Fibroblast of lung (primary cell): Measurements from ENCODE around the gene TSNAX. TPM values are rescaled to one million over a fixed set of nuclear protein-coding genes. Genes with fewer than 3 reads are reported as not detected.

Experiments used
- DNase-seq, 2 donors: peaks; one replicate each; pipeline versions ENCODE4 v3.0.0 to v3.0.0-alpha.2; 2010; ENCODE audit warnings: low read depth in 2 of 2
- H2AFZ ChIP-seq: 2 replicates; pipeline ENCODE4 v1.5.1; 2012; ENCODE audit warnings: low read length, control low read depth, inconsistent platforms
- H3K27ac ChIP-seq: 2 replicates; pipeline ENCODE4 v1.5.1; 2011; ENCODE audit warnings: low read length, control low read depth; ENCODE audit not compliant: insufficient read depth
- H3K27me3 ChIP-seq: 2 replicates; pipeline ENCODE4 v1.5.1; 2011; ENCODE audit warnings: mild to moderate bottlenecking, low read length; ENCODE audit not compliant: control insufficient read depth, insufficient read depth
- H3K36me3 ChIP-seq: 2 replicates; pipeline ENCODE4 v1.5.1; 2011; ENCODE audit warnings: low read length; ENCODE audit not compliant: control insufficient read depth, insufficient read depth
- H3K4me1 ChIP-seq: 2 replicates; pipeline ENCODE4 v1.5.1; 2011; ENCODE audit warnings: low read length; ENCODE audit not compliant: control insufficient read depth, insufficient read depth; ENCODE audit errors: extremely low read depth
- H3K4me2 ChIP-seq: 2 replicates; pipeline ENCODE4 v1.5.1; 2011; ENCODE audit warnings: low read length, control low read depth; ENCODE audit not compliant: insufficient read depth; ENCODE audit errors: extremely low read depth
- H3K4me3 ChIP-seq, 4 experiments: fragments of 200-600 bp in 1 of 4; sonication (generic) in 1 of 4; replicated peaks in 1 of 4; 2 replicates each; pipeline ENCODE4 v1.5.1; 2011 to 2016; ENCODE audit warnings: low read length in 4 of 4, low read depth in 3 of 4, mild to moderate bottlenecking in 3 of 4, control low read depth in 2 of 4, inconsistent platforms in 1 of 4, mixed read lengths in 1 of 4; ENCODE audit not compliant: insufficient read depth in 1 of 4; ENCODE audit errors: control extremely low read depth in 1 of 4
- H3K79me2 ChIP-seq: 2 replicates; pipeline ENCODE4 v1.5.1; 2012; ENCODE audit warnings: mild to moderate bottlenecking, low read length, inconsistent platforms; ENCODE audit not compliant: control insufficient read depth, insufficient read depth
- H3K9ac ChIP-seq: 2 replicates; pipeline ENCODE4 v1.5.1; 2011; ENCODE audit warnings: mild to moderate bottlenecking, low read length, control low read depth; ENCODE audit not compliant: insufficient read depth
- H3K9me3 ChIP-seq: 2 replicates; pipeline ENCODE4 v1.5.1; 2012; ENCODE audit warnings: low read depth, low read length; ENCODE audit not compliant: control insufficient read depth, insufficient read depth
- H4K20me1 ChIP-seq: 2 replicates; pipeline ENCODE4 v1.5.1; 2011; ENCODE audit warnings: low read length; ENCODE audit not compliant: control insufficient read depth, insufficient read depth; ENCODE audit errors: extremely low read depth
- CTCF ChIP-seq, 2 donors: IDR thresholded peaks in 1 of 2; conservative IDR thresholded peaks in 1 of 2; 1 replicate in 1 of 2; 2 replicates in 1 of 2; pipeline ENCODE4 v1.5.1; 2011 to 2012; ENCODE audit warnings: low read length in 2 of 2, control low read depth in 1 of 2, inconsistent platforms in 1 of 2, low read depth in 1 of 2, mild to moderate bottlenecking in 1 of 2
- EZH2 ChIP-seq: IDR thresholded peaks from 2 replicates; pipeline ENCODE4 v1.5.1; 2012; ENCODE audit warnings: low read length, control low read depth, mild to moderate bottlenecking; ENCODE audit errors: missing control alignments
- polyA plus RNA-seq, 2 donors: library from polyadenylated mRNA; depleted of rRNA in 1 of 2; stranded (reverse) in 1 of 2; unstranded in 1 of 2; fragments of >200 nt; gene quantifications; 2 replicates each; pipeline ENCODE4 v1.2.1, GENCODE V29; 2011 to 2012; ENCODE audit warnings: missing spikeins in 1 of 2
- total RNA-seq: library from RNA; depleted of rRNA; stranded (reverse); fragments of >200 nt; gene quantifications from 2 replicates; pipeline ENCODE4 v1.2.1, GENCODE V29; 2014

The TSNAX gene
- total and polyA plus RNA-seq, 2 donors (not counting 1 experiment from before 2014, with no cell fraction given) = 30.2 to 46.3 TPM

GRCh38 chr1:231507476-231508355, 20.8 kb upstream of the TSNAX start:
- H3K9ac ChIP-seq = no peak overlapping the region

GRCh38 chr1:231508497-231508896, 20.0 kb upstream of the TSNAX start:
- no peak overlapping the region for H3K9ac ChIP-seq

More at GRCh38 chr1:231507476-231508355, 20.8 kb upstream of the TSNAX start:
- Histone ChIP-seq H3K4me1 (no peaks in the 10 kb centered on the region), H3K27me3 (no peaks in the 10 kb centered on the region), H3K4me3 (no peak overlapping the region), H4K20me1 (no peaks in the 10 kb centered on the region), H2AFZ (no peak overlapping the region), H3K4me2 (no peak overlapping the region), H3K9me3 (no peaks in the 10 kb centered on the region), H3K36me3 (no peaks in the 10 kb centered on the region), H3K79me2 (no peaks in the 10 kb centered on the region), H3K27ac (no peak overlapping the region)
- no peak for TF ChIP-seq CTCF (conservative IDR thresholded peaks at IDR 0.05 in 1 of 2, IDR thresholded peaks at IDR 0.05 in 1 of 2; ENCODE audit: low read depth in 1 of 2, low read length in 2 of 2)
- TF ChIP-seq EZH2 = no peak
- DNase-seq = no peak

More at GRCh38 chr1:231508497-231508896, 20.0 kb upstream of the TSNAX start:
- DNase-seq = peak in 1 of 2 donors; percentile 24
- no peaks in the 10 kb centered on the region for H3K79me2 ChIP-seq
- H3K36me3 ChIP-seq = no peaks in the 10 kb centered on the region
- no peaks in the 10 kb centered on the region for H3K9me3 ChIP-seq
- no peaks in the 10 kb centered on the region for H3K4me1 ChIP-seq
- H3K27me3 ChIP-seq = no peaks in the 10 kb centered on the region
- TF ChIP-seq CTCF (conservative IDR thresholded peaks at IDR 0.05 in 1 of 2, IDR thresholded peaks at IDR 0.05 in 1 of 2; ENCODE audit: low read depth in 1 of 2, low read length in 2 of 2) = no peak
- no peak for TF ChIP-seq EZH2
- no peak overlapping the region for H3K4me2 ChIP-seq
- H2AFZ ChIP-seq = peak overlapping the region; percentile 3
- no peak overlapping the region for H3K27ac ChIP-seq
- no peaks in the 10 kb centered on the region for H4K20me1 ChIP-seq
- no peak overlapping the region for H3K4me3 ChIP-seq
